ENCODE data around the gene MRTFA.
"Not testable (repeated sequence)": the region's sequence is repeated elsewhere in the genome, so short reads cannot be mapped to it uniquely, and the experiment has no call there.

The MRTFA gene

GRCh38 chr22:40521046-40521445, 115.5 kb downstream of the MRTFA start:
- DNase-seq (ENCODE audit: low spot score): no peak

DNA sequence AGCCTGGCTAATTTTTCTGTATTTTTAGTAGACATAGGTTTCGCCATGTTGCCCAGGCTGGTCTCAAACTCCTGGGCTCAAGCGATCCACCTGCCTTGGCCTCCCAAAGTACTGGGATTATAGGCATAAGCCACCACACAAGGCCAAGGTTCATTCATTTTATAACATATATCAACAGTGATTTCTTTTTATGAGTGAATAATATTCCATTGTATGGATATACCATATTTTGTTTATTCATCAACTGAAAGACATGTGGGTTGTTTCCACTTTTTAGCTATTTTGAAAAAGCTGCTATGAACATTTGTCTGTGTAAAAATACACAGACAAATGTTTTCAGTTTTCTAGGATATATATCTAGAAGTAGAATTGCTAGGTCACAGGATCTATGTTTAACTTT, 116.0 kb downstream of the MRTFA start:
- DNase-seq (ENCODE audit: low spot score): no peak

DNA sequence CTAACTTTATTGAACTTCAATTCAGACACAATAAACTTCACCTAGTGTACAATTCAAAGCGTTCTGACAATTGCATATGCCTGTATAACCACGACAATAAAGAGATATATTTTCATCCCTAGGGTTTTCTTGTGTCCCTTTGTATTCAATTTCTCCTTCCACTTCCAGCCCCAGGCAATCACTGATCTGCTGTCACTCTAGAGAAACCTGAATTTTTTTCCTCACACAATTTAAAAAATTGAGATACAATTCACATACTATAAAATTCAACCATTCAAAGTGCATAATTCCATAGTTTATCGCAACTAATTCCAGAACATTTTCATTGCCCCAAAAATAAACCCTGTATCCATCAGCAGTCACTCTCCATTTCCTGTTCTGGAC, 116.6 kb downstream of the MRTFA start:
- DNase-seq (ENCODE audit: low spot score): no peak

- DNase-seq (ENCODE audit: low spot score): no peak
These were observed 117.1 kb downstream of the MRTFA start for GRCh38 chr22:40519284-40519947.

GRCh38 chr22:40518840-40519239, 117.7 kb downstream of the MRTFA start:
- no peak for DNase-seq (ENCODE audit: low spot score)

GRCh38 chr22:40517631-40518030, 118.9 kb downstream of the MRTFA start:
- no peak for DNase-seq (ENCODE audit: low spot score)

DNA sequence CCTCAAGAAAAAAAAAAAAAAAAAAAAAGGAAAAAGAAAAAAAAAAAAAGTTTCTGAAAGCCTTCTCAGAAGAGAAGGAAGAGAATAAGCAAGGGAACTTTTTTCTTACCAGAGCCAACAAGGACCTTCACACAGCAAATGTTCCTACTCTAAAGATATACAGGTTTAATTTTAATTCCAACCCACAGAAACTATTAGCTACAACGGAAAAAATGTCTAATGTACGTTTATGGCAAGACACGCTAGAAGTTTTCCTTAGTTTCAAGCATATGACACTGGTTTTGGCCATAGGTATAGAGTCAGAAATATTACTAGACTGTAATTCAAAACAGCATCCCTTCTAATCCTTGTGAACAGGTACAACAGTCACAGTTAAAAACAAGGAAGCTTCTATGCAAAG, 120.1 kb downstream of the MRTFA start:
- DNase-seq (ENCODE audit: low spot score): no peak

GRCh38 chr22:40512426-40513136, 123.9 kb downstream of the MRTFA start:
- peak; percentile 72 for DNase-seq (ENCODE audit: low spot score)

- DNase-seq (ENCODE audit: low spot score): no peak
These were observed 124.9 kb downstream of the MRTFA start for GRCh38 chr22:40511604-40512003.

DNA sequence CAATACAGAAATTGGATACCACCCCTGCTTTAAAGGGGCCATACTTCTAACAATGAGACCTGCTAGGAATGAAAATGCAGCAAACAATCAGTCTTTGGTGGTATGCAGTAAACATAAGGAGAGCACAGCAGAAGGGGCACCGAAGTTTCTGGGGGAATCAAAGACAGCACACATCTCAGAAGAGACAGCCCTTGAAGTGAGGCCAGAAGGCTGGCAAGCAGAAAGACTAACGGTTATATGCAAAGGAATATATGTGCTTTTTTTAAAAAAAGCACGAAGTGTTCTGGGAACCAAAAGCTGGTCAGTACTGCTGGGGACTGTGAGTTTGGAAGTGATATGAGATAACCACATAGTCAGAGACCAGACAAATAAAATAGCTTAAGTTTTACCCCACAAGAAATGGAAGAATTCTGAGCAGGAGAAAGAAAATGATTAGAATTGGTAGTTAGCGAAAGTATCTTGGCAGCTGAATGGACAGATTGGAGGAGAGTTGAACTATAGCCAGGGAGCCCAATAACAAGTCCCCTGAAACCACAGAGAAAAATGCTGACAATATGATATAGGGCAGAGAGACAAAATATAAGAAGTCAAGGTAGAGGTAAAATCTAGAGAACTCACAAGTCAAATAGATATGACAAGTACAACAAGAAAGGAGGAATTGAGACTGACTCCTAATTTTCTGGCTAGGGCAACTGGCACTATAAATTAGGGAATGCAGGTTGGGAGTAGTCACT, 125.7 kb downstream of the MRTFA start:
- DNase-seq (ENCODE audit: low spot score): no peak

GRCh38 chr22:40509401-40510134, 127.0 kb downstream of the MRTFA start:
- peak; percentile 48 for DNase-seq (ENCODE audit: low spot score)

DNA sequence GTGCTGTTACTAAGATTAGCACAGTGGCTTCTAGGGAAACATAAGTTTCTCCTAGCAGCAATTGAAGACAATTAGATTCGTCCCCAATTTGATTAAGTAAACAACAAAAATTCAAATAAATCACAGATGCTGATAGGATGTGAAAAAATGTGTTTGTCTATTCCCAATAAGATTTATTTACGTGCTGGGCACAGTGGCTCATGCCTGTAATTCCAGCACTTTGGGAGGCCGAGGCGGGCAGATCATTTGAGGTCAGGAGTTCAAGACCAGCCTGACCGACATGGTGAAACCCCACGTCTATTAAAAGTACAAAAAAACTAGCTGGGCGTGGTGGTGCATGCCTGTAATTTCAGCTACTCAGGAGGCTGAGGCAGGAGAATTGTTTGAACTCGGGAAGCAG, 128.5 kb downstream of the MRTFA start:
- not testable (repeated sequence) for DNase-seq (ENCODE audit: low spot score)

DNA sequence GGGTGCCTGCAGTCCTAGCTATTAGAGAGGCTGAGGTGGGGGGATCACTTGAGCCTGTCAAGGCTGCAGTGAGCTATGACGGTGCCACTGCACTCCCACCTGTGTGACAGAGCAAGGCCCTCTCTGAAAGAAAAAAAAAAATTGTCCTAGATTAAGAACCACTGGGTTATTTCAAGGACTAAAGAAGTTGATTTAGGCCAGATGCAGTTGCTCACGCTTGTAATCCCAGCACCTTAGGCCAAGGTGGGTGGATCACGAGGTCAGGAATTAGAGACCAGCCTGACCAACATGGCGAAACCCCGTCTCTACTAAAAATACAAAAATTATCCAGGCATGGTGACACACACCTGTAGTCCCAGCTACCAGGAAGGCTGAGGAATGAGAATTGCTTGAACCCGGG, 129.0 kb downstream of the MRTFA start:
- DNase-seq (ENCODE audit: low spot score): no peak

- no peak for DNase-seq (ENCODE audit: low spot score)
These were observed 129.8 kb downstream of the MRTFA start for GRCh38 chr22:40506762-40507161.

- no peak for DNase-seq (ENCODE audit: low spot score)
These were observed 132.0 kb downstream of the MRTFA start for GRCh38 chr22:40504285-40505249.

- DNase-seq (ENCODE audit: low spot score): no peak
These were observed 133.6 kb downstream of the MRTFA start for GRCh38 chr22:40502919-40503318.

DNA sequence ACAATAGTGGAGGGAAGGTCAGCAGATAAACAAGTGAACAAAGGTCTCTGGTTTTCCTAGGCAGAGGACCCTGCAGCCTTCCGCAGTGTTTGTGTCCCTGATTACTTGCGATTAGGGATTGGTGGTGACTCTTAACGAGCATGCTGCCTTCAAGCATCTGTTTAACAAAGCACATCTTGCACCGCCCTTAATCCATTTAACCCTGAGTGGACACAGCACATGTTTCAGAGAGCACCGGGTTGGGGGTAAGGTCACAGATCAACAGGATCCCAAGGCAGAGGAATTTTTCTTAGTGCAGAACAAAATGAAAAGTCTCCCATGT, 136.1 kb downstream of the MRTFA start:
- DNase-seq (ENCODE audit: low spot score): not testable (repeated sequence)

DNA sequence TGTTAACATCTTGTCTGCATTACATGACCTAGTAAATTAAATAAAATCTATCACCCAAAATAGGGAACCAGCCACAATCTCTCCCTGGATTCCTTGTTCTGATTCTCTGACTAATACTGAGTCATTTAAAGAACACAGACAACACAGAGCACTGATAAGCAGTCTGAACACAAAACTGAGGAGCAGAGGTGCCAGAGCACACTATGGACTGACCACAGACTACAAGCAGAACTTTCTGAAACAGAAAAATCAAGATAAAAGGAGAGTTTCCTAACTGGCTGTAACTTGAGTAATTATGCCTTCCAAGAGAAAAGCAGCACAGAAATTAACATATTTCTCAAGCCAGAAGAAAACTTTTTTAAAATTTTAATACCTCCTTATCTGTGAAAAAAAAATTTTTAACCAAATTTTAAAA, 137.3 kb downstream of the MRTFA start:
- DNase-seq (ENCODE audit: low spot score): peak; percentile 86

GRCh38 chr22:40498420-40499208, 137.9 kb downstream of the MRTFA start:
- peak; percentile 75 for DNase-seq (ENCODE audit: low spot score)

GRCh38 chr22:40493441-40493840, 143.1 kb downstream of the MRTFA start:
- no peak for DNase-seq (ENCODE audit: low spot score)

Measured in AG08396 (cell line).